Embryonic facial prominence (tissue), 1 donor: Measurements from ENCODE around the gene ABL2.

Experiments used
- DNase-seq: peaks from one replicate; pipeline ENCODE4 v3.0.0-alpha.2; 2016; ENCODE audit errors: extremely low spot score

Gene ABL2

GRCh38 chr1:179092896-179093461 lies 136.5 kb downstream of the ABL2 start:
- no peak for DNase-seq

GRCh38 chr1:179091691-179092165 lies 137.7 kb downstream of the ABL2 start:
- no peak for DNase-seq

- DNase-seq = no peak
Measured at GRCh38 chr1:179090923-179091322, 138.6 kb downstream of the ABL2 start.

GRCh38 chr1:179090522-179090921 lies 139.0 kb downstream of the ABL2 start:
- no peak for DNase-seq

- no peak for DNase-seq
Measured at GRCh38 chr1:179089827-179090482, 139.5 kb downstream of the ABL2 start.

- DNase-seq = no peak
Measured at GRCh38 chr1:179087665-179088064, 141.8 kb downstream of the ABL2 start.

GRCh38 chr1:179083533-179083932 lies 145.9 kb downstream of the ABL2 start:
- no peak for DNase-seq

- no peak for DNase-seq
Measured at GRCh38 chr1:179082999-179083335, 146.5 kb downstream of the ABL2 start.

GRCh38 chr1:179082333-179082998 lies 147.0 kb downstream of the ABL2 start:
- DNase-seq = no peak

GRCh38 chr1:179081687-179082332 lies 147.7 kb downstream of the ABL2 start, which contains the start of gene TOR3A:
TOR3A (plus strand) TSS chr1:179082070; CDS start chr1:179082129, 59 bp downstream.
- DNase-seq = peak; percentile 22

- no peak for DNase-seq
Measured at GRCh38 chr1:179080866-179081686, 148.4 kb downstream of the ABL2 start.

GRCh38 chr1:179079113-179079761 lies 150.2 kb downstream of the ABL2 start:
- peak; percentile 39 for DNase-seq

- no peak for DNase-seq
Measured at GRCh38 chr1:179077396-179077795, 152.1 kb downstream of the ABL2 start.

GRCh38 chr1:179066471-179066870 lies 163.0 kb downstream of the ABL2 start:
- no peak for DNase-seq

GRCh38 chr1:179061360-179062282 lies 167.9 kb downstream of the ABL2 start:
- DNase-seq = no peak

GRCh38 chr1:179058487-179059483 lies 170.7 kb downstream of the ABL2 start:
- DNase-seq = no peak

GRCh38 chr1:179055937-179056336 lies 173.5 kb downstream of the ABL2 start:
- no peak for DNase-seq

- DNase-seq = no peak
Measured at GRCh38 chr1:179053486-179053885, 176.0 kb downstream of the ABL2 start.

- no peak for DNase-seq
Measured at GRCh38 chr1:179052776-179053175, 176.7 kb downstream of the ABL2 start.
